KOPT-K1 (cell line): ENCODE data around the gene GNG4.
"Not testable (repeated sequence)": the region's sequence is repeated elsewhere in the genome, so short reads cannot be mapped to it uniquely, and the experiment has no call there.

Experiments
- H3K27ac ChIP-seq: fragments of 200-600 bp; sonication (generic); 2 replicates; pipeline ENCODE4 v1.5.1; 2016; ENCODE audit warnings: antibody characterized with exemption, mild to moderate bottlenecking, low read depth, low read length; ENCODE audit not compliant: poor library complexity, severe bottlenecking
- H3K36me3 ChIP-seq: fragments of 200-600 bp; sonication (generic); 2 replicates; pipeline ENCODE4 v1.5.1; 2017; ENCODE audit warnings: antibody characterized with exemption, mild to moderate bottlenecking, low read length, moderate library complexity; ENCODE audit not compliant: insufficient read depth
- H3K9me3 ChIP-seq: fragments of 200-600 bp; sonication (generic); 2 replicates; pipeline ENCODE4 v1.5.1; 2017; ENCODE audit warnings: antibody characterized with exemption, low read length, mild to moderate bottlenecking; ENCODE audit not compliant: insufficient read depth, poor library complexity, severe bottlenecking

The GNG4 gene

GRCh38 chr1:235588916-235589515 lies 60.6 kb downstream of the GNG4 start:
- peaks cover 44% of the 10 kb centered on the region for H3K9me3 ChIP-seq
- H3K36me3 ChIP-seq = no peaks in the 10 kb centered on the region
- no peak overlapping the region for H3K27ac ChIP-seq

- Histone ChIP-seq H3K36me3 (no peaks in the 10 kb centered on the region), H3K27ac (no peak overlapping the region), H3K9me3 (peaks cover 44% of the 10 kb centered on the region)
These were observed 61.4 kb downstream of the GNG4 start for GRCh38 chr1:235588156-235588555.

- H3K27ac ChIP-seq = no peak overlapping the region
These were observed 62.6 kb downstream of the GNG4 start for GRCh38 chr1:235586992-235587391.

GRCh38 chr1:235586413-235586812 lies 63.2 kb downstream of the GNG4 start:
- Histone ChIP-seq H3K27ac (no peak overlapping the region), H3K36me3 (no peaks in the 10 kb centered on the region), H3K9me3 (peaks cover 40% of the 10 kb centered on the region)

More at GRCh38 chr1:235586992-235587391, 62.6 kb downstream of the GNG4 start:
- no peaks in the 10 kb centered on the region for H3K36me3 ChIP-seq
- peaks cover 44% of the 10 kb centered on the region for H3K9me3 ChIP-seq

- H3K9me3 ChIP-seq = peaks cover 30% of the 10 kb centered on the region
- H3K27ac ChIP-seq = no peak overlapping the region
- H3K36me3 ChIP-seq = no peaks in the 10 kb centered on the region
These were observed 64.6 kb downstream of the GNG4 start for GRCh38 chr1:235584973-235585372.

- H3K9me3 ChIP-seq = peaks cover 16% of the 10 kb centered on the region
- H3K36me3 ChIP-seq = no peaks in the 10 kb centered on the region
- no peak overlapping the region for H3K27ac ChIP-seq
These were observed 66.0 kb downstream of the GNG4 start for GRCh38 chr1:235583511-235584001.

GRCh38 chr1:235582130-235582529 lies 67.5 kb downstream of the GNG4 start:
- Histone ChIP-seq H3K27ac (no peak overlapping the region), H3K36me3 (no peaks in the 10 kb centered on the region), H3K9me3 (peaks cover 5% of the 10 kb centered on the region)

GRCh38 chr1:235579891-235580290 lies 69.7 kb downstream of the GNG4 start:
- Histone ChIP-seq H3K27ac (no peak overlapping the region), H3K9me3 (no peaks in the 10 kb centered on the region), H3K36me3 (no peaks in the 10 kb centered on the region)

GRCh38 chr1:235575597-235575996 lies 74.0 kb downstream of the GNG4 start:
- no peaks in the 10 kb centered on the region for H3K36me3 ChIP-seq
- no peak overlapping the region for H3K27ac ChIP-seq
- H3K9me3 ChIP-seq = no peaks in the 10 kb centered on the region

- no peaks in the 10 kb centered on the region for H3K36me3 ChIP-seq
- no peaks in the 10 kb centered on the region for H3K9me3 ChIP-seq
- no peak overlapping the region for H3K27ac ChIP-seq
These were observed 75.7 kb downstream of the GNG4 start for GRCh38 chr1:235573880-235574279.

GRCh38 chr1:235572971-235573370 lies 76.6 kb downstream of the GNG4 start:
- not testable (repeated sequence) for H3K36me3 ChIP-seq, H3K9me3 ChIP-seq, H3K27ac ChIP-seq

- H3K27ac ChIP-seq = no peak overlapping the region
- H3K36me3 ChIP-seq = no peaks in the 10 kb centered on the region
- no peaks in the 10 kb centered on the region for H3K9me3 ChIP-seq
These were observed 78.1 kb downstream of the GNG4 start for GRCh38 chr1:235571482-235571881.

GRCh38 chr1:235567812-235568503 lies 81.6 kb downstream of the GNG4 start:
- Histone ChIP-seq H3K36me3 (no peaks in the 10 kb centered on the region), H3K9me3 (no peaks in the 10 kb centered on the region), H3K27ac (peak overlapping the region; percentile 27)

GRCh38 chr1:235566084-235566483 lies 83.5 kb downstream of the GNG4 start:
- H3K9me3 ChIP-seq = no peaks in the 10 kb centered on the region
- H3K27ac ChIP-seq = no peak overlapping the region
- no peaks in the 10 kb centered on the region for H3K36me3 ChIP-seq

- no peaks in the 10 kb centered on the region for H3K9me3 ChIP-seq
- H3K27ac ChIP-seq = no peak overlapping the region
- no peaks in the 10 kb centered on the region for H3K36me3 ChIP-seq
These were observed 86.0 kb downstream of the GNG4 start for GRCh38 chr1:235563513-235564061.

GRCh38 chr1:235562589-235562988 lies 87.0 kb downstream of the GNG4 start:
- H3K9me3 ChIP-seq = no peaks in the 10 kb centered on the region
- no peaks in the 10 kb centered on the region for H3K36me3 ChIP-seq
- no peak overlapping the region for H3K27ac ChIP-seq
